ENCODE results near the gene EXOC2.

Gene EXOC2

GRCh38 chr6:658244-658643, 34.7 kb downstream of the EXOC2 start:
- no peak for TF ChIP-seq CTCF (IDR thresholded peaks at IDR 0.05; ENCODE audit: low read depth, low read length)
- no peak overlapping the region for H3K4me3 ChIP-seq (ENCODE audit: low read depth, low read length)
- H3K27me3 ChIP-seq (ENCODE audit: insufficient read depth, low read depth, severe bottlenecking): no peaks in the 10 kb centered on the region

GRCh38 chr6:657743-658142, 35.2 kb downstream of the EXOC2 start:
- H3K27ac ChIP-seq: no peak overlapping the region
- no peak for DNase-seq
- no peak overlapping the region for H3K4me3 ChIP-seq (ENCODE audit: low read depth, low read length)
- H3K9me3 ChIP-seq (ENCODE audit: severe bottlenecking): no peaks in the 10 kb centered on the region
- no peak for TF ChIP-seq CTCF (IDR thresholded peaks at IDR 0.05; ENCODE audit: low read depth, low read length)
- no peaks in the 10 kb centered on the region for H3K27me3 ChIP-seq (ENCODE audit: insufficient read depth, low read depth, severe bottlenecking)
- peaks cover 4% of the 10 kb centered on the region; the same call in 1 of the 2 replicates for H3K36me3 ChIP-seq

More at GRCh38 chr6:658244-658643, 34.7 kb downstream of the EXOC2 start:
- DNase-seq: no peak
- Histone ChIP-seq H3K9me3 (ENCODE audit: severe bottlenecking) (no peaks in the 10 kb centered on the region), H3K36me3 (peaks cover 4% of the 10 kb centered on the region; the same call in 1 of the 2 replicates), H3K27ac (no peak overlapping the region)

GRCh38 chr6:656460-657252, 36.3 kb downstream of the EXOC2 start, which contains the start of gene HUS1B:
HUS1B (minus strand) TSS chr6:657100; CDS start chr6:656944, 156 bp downstream.
- Histone ChIP-seq H3K27ac (no peak within 1 kb of the TSS), H3K4me3 (ENCODE audit: low read depth, low read length) (no peak within 1 kb of the TSS), H3K36me3 (peaks cover 4% of the 10 kb centered on the region; the same call in 1 of the 2 replicates), H3K9me3 (ENCODE audit: severe bottlenecking) (no peaks in the 10 kb centered on the region), H3K27me3 (ENCODE audit: insufficient read depth, low read depth, severe bottlenecking) (no peaks in the 10 kb centered on the region)
- no peak for TF ChIP-seq CTCF (IDR thresholded peaks at IDR 0.05; ENCODE audit: low read depth, low read length)
- DNase-seq: no peak

GRCh38 chr6:654136-654535, 38.8 kb downstream of the EXOC2 start:
- no peak overlapping the region for H3K27ac ChIP-seq
- no peak overlapping the region for H3K4me3 ChIP-seq (ENCODE audit: low read depth, low read length)
- H3K27me3 ChIP-seq (ENCODE audit: insufficient read depth, low read depth, severe bottlenecking): no peaks in the 10 kb centered on the region
- H3K36me3 ChIP-seq: peaks cover 4% of the 10 kb centered on the region; the same call in 1 of the 2 replicates
- no peak for DNase-seq
- H3K9me3 ChIP-seq (ENCODE audit: severe bottlenecking): no peaks in the 10 kb centered on the region
- no peak for TF ChIP-seq CTCF (IDR thresholded peaks at IDR 0.05; ENCODE audit: low read depth, low read length)

- peaks cover 4% of the 10 kb centered on the region; the same call in 1 of the 2 replicates for H3K36me3 ChIP-seq
- H3K27ac ChIP-seq: no peak overlapping the region
- no peak for TF ChIP-seq CTCF (IDR thresholded peaks at IDR 0.05; ENCODE audit: low read depth, low read length)
- H3K9me3 ChIP-seq (ENCODE audit: severe bottlenecking): no peaks in the 10 kb centered on the region
- no peak overlapping the region for H3K4me3 ChIP-seq (ENCODE audit: low read depth, low read length)
- DNase-seq: no peak
- no peaks in the 10 kb centered on the region for H3K27me3 ChIP-seq (ENCODE audit: insufficient read depth, low read depth, severe bottlenecking)
These were observed 40.1 kb downstream of the EXOC2 start for GRCh38 chr6:652865-653264.
